Omental fat pad (tissue), 4 donors: Measurements from ENCODE around the gene TMEM150C. TPM values are rescaled to one million over a fixed set of nuclear protein-coding genes. Genes with fewer than 3 reads are reported as not detected.

Source experiments
- ATAC-seq: fragments of 150-250 bp; one replicate; pipeline ENCODE4 v1.9.1; 2016; ENCODE audit warnings: mild to moderate bottlenecking, moderate library complexity; ENCODE audit not compliant: low FRiP score
- DNase-seq: peaks from one replicate; pipeline ENCODE4 v3.0.0-alpha.2; 2019; ENCODE audit warnings: low spot score
- total RNA-seq, 4 donors: library from RNA; depleted of rRNA; stranded (reverse); fragments of >200 nt; gene quantifications; one replicate each; pipeline ENCODE4 v1.1.0, GENCODE V29; 2016
- TF ChIP-seq, protein P1 (sequence below), 3 donors: fragments of 450-650 bp; IDR thresholded peaks; one replicate each; pipeline ENCODE4 v1.5.1; 2016 to 2017; ENCODE audit warnings: antibody characterized with exemption in 3 of 3, mild to moderate bottlenecking in 3 of 3, moderate library complexity in 2 of 3

Gene TMEM150C
- total RNA-seq, 4 donors from 2014 or later, result 14.4 to 92.4 (median 26.8) TPM

DNA sequence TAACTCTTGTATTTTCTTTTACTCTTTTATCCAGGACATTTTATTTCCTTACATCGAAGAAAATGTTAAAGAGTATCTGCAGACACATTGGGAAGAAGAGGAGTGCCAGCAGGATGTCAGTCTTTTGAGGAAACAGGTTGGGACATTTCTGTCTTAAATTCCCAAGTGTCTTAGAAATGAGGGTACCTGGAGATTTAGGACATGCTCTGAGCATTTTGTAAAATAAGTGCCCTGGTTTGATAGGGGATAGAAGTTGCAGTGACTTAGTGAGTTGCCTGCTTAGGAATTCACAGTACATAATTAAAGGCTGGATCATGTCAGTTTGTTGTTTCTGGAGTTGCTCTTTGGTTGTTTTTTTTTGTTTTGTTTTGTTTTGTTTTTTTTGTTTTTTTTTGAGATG, 113.9 kb downstream of the TMEM150C start:
- ATAC-seq (no peak), DNase-seq (no peak)
- TF ChIP-seq, protein P1, sequence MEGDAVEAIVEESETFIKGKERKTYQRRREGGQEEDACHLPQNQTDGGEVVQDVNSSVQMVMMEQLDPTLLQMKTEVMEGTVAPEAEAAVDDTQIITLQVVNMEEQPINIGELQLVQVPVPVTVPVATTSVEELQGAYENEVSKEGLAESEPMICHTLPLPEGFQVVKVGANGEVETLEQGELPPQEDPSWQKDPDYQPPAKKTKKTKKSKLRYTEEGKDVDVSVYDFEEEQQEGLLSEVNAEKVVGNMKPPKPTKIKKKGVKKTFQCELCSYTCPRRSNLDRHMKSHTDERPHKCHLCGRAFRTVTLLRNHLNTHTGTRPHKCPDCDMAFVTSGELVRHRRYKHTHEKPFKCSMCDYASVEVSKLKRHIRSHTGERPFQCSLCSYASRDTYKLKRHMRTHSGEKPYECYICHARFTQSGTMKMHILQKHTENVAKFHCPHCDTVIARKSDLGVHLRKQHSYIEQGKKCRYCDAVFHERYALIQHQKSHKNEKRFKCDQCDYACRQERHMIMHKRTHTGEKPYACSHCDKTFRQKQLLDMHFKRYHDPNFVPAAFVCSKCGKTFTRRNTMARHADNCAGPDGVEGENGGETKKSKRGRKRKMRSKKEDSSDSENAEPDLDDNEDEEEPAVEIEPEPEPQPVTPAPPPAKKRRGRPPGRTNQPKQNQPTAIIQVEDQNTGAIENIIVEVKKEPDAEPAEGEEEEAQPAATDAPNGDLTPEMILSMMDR (IDR thresholded peaks at IDR 0.05), result no peak

DNA sequence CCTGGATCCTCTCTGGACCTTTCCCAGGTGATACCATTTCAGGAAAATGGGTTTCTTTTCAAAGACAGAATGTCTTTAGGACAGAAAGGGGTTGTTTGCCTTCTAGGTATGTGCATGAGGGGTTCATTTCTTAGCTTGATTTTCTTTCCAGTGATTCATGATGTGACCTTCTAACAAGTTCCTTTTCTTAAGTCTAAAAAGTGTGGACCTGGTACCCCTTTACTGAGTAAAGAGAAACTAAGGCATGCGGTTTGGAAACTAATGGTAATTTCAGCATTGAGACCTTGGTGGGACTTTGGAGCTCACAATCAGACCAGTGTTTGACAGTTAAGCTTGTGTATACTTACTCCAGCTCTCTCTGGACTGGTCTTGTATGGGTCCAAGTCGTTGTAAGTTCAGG, 122.7 kb downstream of the TMEM150C start:
- no peak for DNase-seq
- TF ChIP-seq, protein P1 (IDR thresholded peaks at IDR 0.05), result no peak
- no peak for ATAC-seq

DNA sequence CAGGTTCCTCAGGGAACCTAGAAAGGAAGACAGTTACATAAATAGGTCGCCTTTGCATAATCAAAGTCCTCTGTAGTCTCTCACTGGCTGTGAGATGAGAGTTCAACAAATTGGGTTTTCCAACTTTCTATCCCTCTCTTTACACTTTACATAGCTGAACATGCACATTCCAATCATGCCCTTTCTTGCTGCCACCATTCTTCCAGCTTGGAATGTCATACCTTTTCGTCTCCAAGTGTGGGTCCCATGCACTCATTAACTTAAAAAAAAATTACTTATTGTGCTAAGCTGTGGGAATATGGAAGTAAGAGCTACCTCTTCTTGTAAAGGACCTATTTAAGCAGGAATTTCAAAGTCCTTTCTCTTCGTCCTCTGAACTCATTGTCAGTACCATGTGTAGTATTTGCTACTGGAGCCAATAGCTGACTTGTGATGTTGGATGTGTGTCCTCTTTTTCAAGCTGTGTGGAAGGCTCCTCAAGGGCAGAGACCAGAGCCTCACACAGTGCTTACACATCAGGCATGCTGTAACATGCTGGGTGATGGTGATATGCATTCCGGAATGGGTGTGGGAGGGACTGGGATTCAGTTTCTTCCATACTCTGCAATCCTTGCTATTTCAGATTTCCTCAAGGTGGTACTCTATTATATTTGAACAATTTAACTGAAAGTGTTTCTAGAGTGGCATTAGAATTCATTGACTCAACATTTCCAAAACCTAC, 124.3 kb downstream of the TMEM150C start:
- DNase-seq (no peak), ATAC-seq (no peak)
- TF ChIP-seq, protein P1 (IDR thresholded peaks at IDR 0.05), result no peak

GRCh38 chr4:82436780-82437179, 125.0 kb downstream of the TMEM150C start:
- no peak for ATAC-seq

DNA sequence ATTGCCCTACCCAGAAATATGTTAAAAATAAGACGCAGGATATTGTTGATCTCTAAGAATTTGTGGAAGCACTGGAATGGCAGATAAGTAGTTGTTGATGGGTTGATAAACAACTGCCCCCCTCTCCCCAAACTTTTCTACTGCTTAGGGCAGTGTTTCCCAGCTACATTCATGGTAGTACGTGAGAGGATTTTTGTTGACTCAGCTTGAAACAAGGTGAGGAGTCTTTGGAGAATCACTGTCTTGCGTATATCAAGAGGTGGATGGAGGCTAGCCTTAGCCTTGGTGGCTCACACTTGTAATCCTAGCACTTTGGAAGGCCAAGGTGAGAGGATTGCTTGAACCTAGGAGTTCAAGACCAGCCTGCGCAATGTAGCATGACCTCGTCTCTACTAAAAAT, 125.7 kb downstream of the TMEM150C start:
- ATAC-seq, result no peak
- no peak for DNase-seq
- TF ChIP-seq, protein P1 (IDR thresholded peaks at IDR 0.05), result no peak

More at GRCh38 chr4:82436780-82437179, 125.0 kb downstream of the TMEM150C start:
- TF ChIP-seq, protein P1 (IDR thresholded peaks at IDR 0.05), result no peak
- no peak for DNase-seq

DNA sequence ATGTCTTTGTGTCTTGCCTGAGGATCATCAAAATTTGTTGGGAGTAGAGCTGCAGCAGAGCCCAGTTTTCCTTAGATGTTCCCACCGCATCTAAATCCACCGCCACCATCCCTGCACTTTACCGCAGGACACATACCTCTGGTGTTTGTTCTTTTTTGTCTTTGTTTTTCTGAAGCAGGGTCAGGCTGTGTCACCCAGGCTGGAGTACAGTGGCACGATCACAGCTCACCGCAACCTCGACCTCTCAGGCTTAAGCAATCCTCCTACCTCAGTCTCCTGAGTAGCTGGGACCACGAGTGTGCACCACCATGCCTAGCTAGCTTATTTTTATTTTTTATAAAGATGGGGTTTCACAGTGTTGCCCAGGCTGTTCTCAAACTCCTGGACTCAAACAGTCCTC, 126.8 kb downstream of the TMEM150C start:
- TF ChIP-seq, protein P1 (IDR thresholded peaks at IDR 0.05), result no peak
- DNase-seq (no peak), ATAC-seq (no peak)

DNA sequence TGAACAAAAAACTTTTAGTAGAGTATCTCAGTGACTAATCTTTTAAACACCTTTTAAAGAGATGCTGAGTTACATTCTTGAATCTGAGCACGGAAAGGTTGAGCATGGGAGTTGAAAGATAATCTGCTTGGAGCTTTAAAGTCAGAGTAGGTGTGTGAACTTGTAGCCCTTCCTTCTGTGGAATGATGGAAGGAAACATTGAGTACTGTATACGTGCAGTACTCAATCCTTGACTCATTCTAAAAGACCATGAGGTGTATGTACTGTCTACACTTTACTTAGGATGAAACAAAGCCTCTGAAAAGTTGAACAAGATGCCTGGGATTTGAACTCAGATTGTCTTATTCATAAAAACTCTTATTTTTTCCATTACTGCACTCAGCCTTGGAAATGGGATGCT, 128.0 kb downstream of the TMEM150C start:
- no peak for ATAC-seq
- TF ChIP-seq, protein P1 (IDR thresholded peaks at IDR 0.05), result no peak

More for the DNA sequence above, 128.0 kb downstream of the TMEM150C start:
- DNase-seq, result no peak
